CD4-positive, alpha-beta T cell treated with Interferon alpha-2 for 1 hour (primary cell): ENCODE data around the gene SAMD4A.

Source experiments
- DNase-seq, 2 donors: peaks; one replicate each; pipeline ENCODE4 v3.0.0-alpha.2; 2020 to 2022

The SAMD4A gene

DNA sequence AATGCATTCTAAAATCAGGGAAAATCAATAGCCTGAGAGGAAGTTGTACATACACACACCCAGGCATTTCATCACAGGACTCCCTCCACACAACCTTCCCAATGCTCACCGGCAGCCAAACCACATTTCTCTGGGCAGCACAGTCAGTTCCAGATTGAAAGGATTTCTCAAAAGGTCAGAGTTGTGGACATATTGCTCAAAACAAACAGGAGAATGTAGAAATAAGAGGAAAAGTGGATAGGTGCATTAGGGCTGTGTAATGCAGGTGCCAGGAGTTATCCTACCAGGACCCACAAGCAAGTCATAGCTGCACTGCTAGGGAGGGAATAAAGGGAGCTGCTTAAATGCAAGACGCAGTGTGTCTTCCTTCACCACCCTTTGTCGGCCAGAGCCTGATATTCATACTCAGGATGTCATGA is 272.8 kb downstream of the SAMD4A start:
- no peak for DNase-seq

DNA sequence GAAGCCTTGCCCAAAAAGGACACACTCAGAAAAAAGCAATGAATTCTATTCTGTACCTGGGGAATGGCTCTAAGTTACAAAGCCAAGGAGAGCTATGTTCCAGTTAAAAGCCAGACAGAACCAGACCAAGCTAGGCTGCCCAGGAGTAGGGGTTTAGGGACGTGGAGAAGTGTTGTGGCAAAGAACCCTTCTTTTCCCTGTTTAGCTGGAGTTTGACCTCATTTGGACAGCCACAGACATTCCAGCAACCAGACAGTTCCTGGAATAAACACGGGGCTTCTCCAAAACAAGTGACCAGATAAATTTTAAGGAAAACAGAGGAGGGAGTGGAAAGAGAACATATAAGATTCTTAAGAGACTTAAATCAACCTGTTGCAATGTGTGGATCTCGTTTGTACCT is 273.4 kb downstream of the SAMD4A start:
- DNase-seq: no peak

DNA sequence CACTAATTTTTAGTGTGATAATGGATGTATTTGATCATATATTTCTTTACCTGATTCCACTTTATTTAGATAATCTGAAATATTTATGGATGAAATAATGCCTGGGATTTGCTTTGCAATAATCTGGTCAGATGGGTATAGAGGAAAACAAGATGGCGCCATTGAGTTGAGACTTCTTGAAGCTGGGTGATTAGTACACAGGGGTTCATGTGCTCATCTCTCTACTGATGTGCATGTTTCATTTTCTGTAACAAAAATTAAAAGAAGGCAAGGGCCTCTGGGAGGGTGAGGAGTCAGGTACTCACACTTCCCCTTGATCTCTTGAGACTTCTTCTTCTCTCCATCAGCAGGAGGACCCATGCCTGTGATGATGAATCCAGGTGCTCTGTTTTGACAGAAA is 273.9 kb downstream of the SAMD4A start:
- no peak for DNase-seq
